H9 (cell line): ENCODE data around the gene DIS3L2. TPM values are rescaled to one million over a fixed set of nuclear protein-coding genes. Genes with fewer than 3 reads are reported as not detected.

ENCODE experiments used
- DNase-seq: peaks from one replicate; pipeline ENCODE4 v3.0.0-alpha.2; 2017
- H2AFZ ChIP-seq: one replicate; pipeline ENCODE4 v1.6.1; 2013; ENCODE audit warnings: mild to moderate bottlenecking, low read length, control low read depth, moderate library complexity
- H2AK5ac ChIP-seq: 2 replicates; pipeline ENCODE4 v1.6.1; 2013; ENCODE audit warnings: low read length, control low read depth, mixed read lengths; ENCODE audit not compliant: insufficient read length
- H2BK120ac ChIP-seq: one replicate; pipeline ENCODE4 v1.6.1; 2013; ENCODE audit warnings: low read depth, mild to moderate bottlenecking, low read length, control low read depth, inconsistent platforms; ENCODE audit not compliant: poor library complexity, severe bottlenecking
- H2BK12ac ChIP-seq: 2 replicates; pipeline ENCODE4 v1.6.1; 2013; ENCODE audit warnings: low read length, control low read depth, mixed read lengths, low read depth; ENCODE audit not compliant: insufficient read length
- H2BK15ac ChIP-seq: 2 replicates; pipeline ENCODE4 v1.6.1; 2013; ENCODE audit warnings: low read depth, low read length, control low read depth
- H2BK20ac ChIP-seq: one replicate; pipeline ENCODE4 v1.6.1; 2013; ENCODE audit warnings: low read depth, mild to moderate bottlenecking, low read length, control low read depth, inconsistent platforms; ENCODE audit not compliant: poor library complexity, severe bottlenecking
- H2BK5ac ChIP-seq: 2 replicates; pipeline ENCODE4 v1.6.1; 2013; ENCODE audit warnings: low read length, control low read depth, mixed read lengths; ENCODE audit not compliant: insufficient read length
- H3K14ac ChIP-seq: 2 replicates; pipeline ENCODE4 v1.6.1; 2013; ENCODE audit warnings: low read length, control low read depth; ENCODE audit not compliant: insufficient read depth
- H3K18ac ChIP-seq: 2 replicates; pipeline ENCODE4 v1.6.1; 2013; ENCODE audit warnings: low read depth, mild to moderate bottlenecking, mixed read lengths, low read length, control low read depth; ENCODE audit not compliant: insufficient read length
- H3K23ac ChIP-seq: 2 replicates; pipeline ENCODE4 v1.6.1; 2013; ENCODE audit warnings: low read length, control low read depth, mixed read lengths, low read depth; ENCODE audit not compliant: insufficient read length
- H3K23me2 ChIP-seq: 2 replicates; pipeline ENCODE4 v1.6.1; 2013; ENCODE audit warnings: low read depth, mild to moderate bottlenecking, mixed read lengths, low read length, control low read depth; ENCODE audit not compliant: insufficient read length, poor library complexity, severe bottlenecking
- H3K27ac ChIP-seq: 2 replicates; pipeline ENCODE4 v1.5.1; 2013; ENCODE audit warnings: low read length, control low read depth, mixed read lengths, low read depth; ENCODE audit not compliant: insufficient read length
- H3K27me3 ChIP-seq: 2 replicates; pipeline ENCODE4 v1.6.1; 2013; ENCODE audit warnings: low read length, control low read depth, inconsistent platforms; ENCODE audit not compliant: insufficient read depth
- H3K4ac ChIP-seq: 2 replicates; pipeline ENCODE4 v1.6.1; 2013; ENCODE audit warnings: low read depth, mild to moderate bottlenecking, control low read depth, inconsistent platforms, low read length, moderate library complexity
- H3K4me1 ChIP-seq: 2 replicates; pipeline ENCODE4 v1.6.1; 2013; ENCODE audit warnings: low read length, control low read depth, inconsistent platforms; ENCODE audit not compliant: insufficient read depth
- H3K4me2 ChIP-seq: 2 replicates; pipeline ENCODE4 v1.6.1; 2013; ENCODE audit warnings: low read length, control low read depth, mixed read lengths; ENCODE audit not compliant: insufficient read length, insufficient read depth
- H3K56ac ChIP-seq: 2 replicates; pipeline ENCODE4 v1.6.1; 2013; ENCODE audit warnings: low read depth, mild to moderate bottlenecking, mixed read lengths, low read length, control low read depth; ENCODE audit not compliant: insufficient read length
- H3K79me1 ChIP-seq: 2 replicates; pipeline ENCODE4 v1.6.1; 2013; ENCODE audit warnings: low read depth, mild to moderate bottlenecking, moderate library complexity, low read length, control low read depth, inconsistent platforms; ENCODE audit not compliant: insufficient read depth, poor library complexity, severe bottlenecking
- H3K79me2 ChIP-seq: 2 replicates; pipeline ENCODE4 v1.6.1; 2013; ENCODE audit warnings: low read length, control low read depth, inconsistent platforms; ENCODE audit not compliant: insufficient read depth
- H3K9ac ChIP-seq: 2 replicates; pipeline ENCODE4 v1.6.1; 2013; ENCODE audit warnings: low read length, control low read depth, mixed read lengths; ENCODE audit not compliant: insufficient read length; ENCODE audit errors: extremely low read depth
- H3K9me3 ChIP-seq: one replicate; pipeline ENCODE4 v1.6.1; 2013; ENCODE audit warnings: low read depth, low read length, inconsistent platforms; ENCODE audit not compliant: control insufficient read depth
- H3T11ph ChIP-seq: one replicate; pipeline ENCODE4 v1.6.1; 2013; ENCODE audit warnings: mild to moderate bottlenecking, low read length, control low read depth, inconsistent platforms
- H4K20me1 ChIP-seq: one replicate; pipeline ENCODE4 v1.6.1; 2013; ENCODE audit not compliant: control insufficient read depth, insufficient read length, insufficient read depth
- H4K5ac ChIP-seq: 2 replicates; pipeline ENCODE4 v1.6.1; 2013; ENCODE audit warnings: low read depth, mild to moderate bottlenecking, mixed read lengths, low read length, control low read depth; ENCODE audit not compliant: insufficient read length
- H4K8ac ChIP-seq: replicated peaks from 2 replicates; pipeline ENCODE4 v1.6.1; 2013; ENCODE audit warnings: low read length, control low read depth, mixed read lengths, low read depth; ENCODE audit not compliant: insufficient read length
- H4K91ac ChIP-seq: 2 replicates; pipeline ENCODE4 v1.6.1; 2013; ENCODE audit warnings: low read depth, mild to moderate bottlenecking, moderate library complexity, mixed read lengths, low read length, control low read depth; ENCODE audit not compliant: insufficient read length
- H3K27ac Mint-ChIP-seq, 3 experiments: 2 replicates in 2 of 3; 3 replicates in 1 of 3; pipeline ENCODE4 v1.8.0; 2020 to 2021; ENCODE audit warnings: mixed read lengths in 3 of 3, mild to moderate bottlenecking in 1 of 3, moderate library complexity in 1 of 3
- H3K27me3 Mint-ChIP-seq: 2 replicates; pipeline ENCODE4 v1.8.0; 2021; ENCODE audit warnings: low read depth, mild to moderate bottlenecking, moderate library complexity, mixed read lengths
- H3K36me3 Mint-ChIP-seq, 3 experiments: 2 replicates in 2 of 3; 3 replicates in 1 of 3; pipeline ENCODE4 v1.8.0; 2020 to 2021; ENCODE audit warnings: low read depth in 3 of 3, mixed read lengths in 3 of 3; ENCODE audit not compliant: insufficient read depth in 1 of 3
- H3K4me1 Mint-ChIP-seq, 2 experiments: 2 replicates each; pipeline ENCODE4 v1.8.0; 2020; ENCODE audit warnings: mixed read lengths in 2 of 2
- H3K4me3 Mint-ChIP-seq, 2 experiments: 2 replicates in 1 of 2; 3 replicates in 1 of 2; pipeline ENCODE4 v1.8.0; 2020 to 2021; ENCODE audit warnings: mild to moderate bottlenecking in 2 of 2, mixed read lengths in 2 of 2, moderate library complexity in 1 of 2
- H3K9me3 Mint-ChIP-seq, 2 experiments: 2 replicates in 1 of 2; 3 replicates in 1 of 2; pipeline ENCODE4 v1.8.0; 2020; ENCODE audit warnings: mild to moderate bottlenecking in 2 of 2, mixed read lengths in 2 of 2, moderate library complexity in 1 of 2
- WGBS: extraction: QIAGEN DNeasy Blood & Tissue Kit; methylation state at CpG from one replicate; pipeline ENCODE4 v1.1.7; 2013; ENCODE audit warnings: missing lambda C conversion rate, low lambda C conversion rate, mixed read lengths; ENCODE audit not compliant: insufficient read length; ENCODE audit errors: extremely low coverage; 5-methylcytosine and 5-hydroxymethylcytosine counted together
- total RNA-seq: library from RNA; stranded (reverse); gene quantifications from 2 replicates; pipeline ENCODE4 v1.2.1, GENCODE V29; 2021
- TF ChIP-seq, protein P1 (sequence below): fragments of 200-600 bp; sonication (generic); conservative IDR thresholded peaks from 3 replicates; pipeline ENCODE4 v1.8.0; 2021; ENCODE audit warnings: antibody characterized with exemption, mild to moderate bottlenecking

The DIS3L2 gene
- total RNA-seq, 1 experiment from 2014 or later = 28.1 TPM

GRCh38 chr2:231939022-231939421 is 22.5 kb upstream of the DIS3L2 start:
- Mint-ChIP-seq H3K36me3 (no peaks in the 10 kb centered on the region), H3K27ac (no peak overlapping the region), H3K9me3 (no peaks in the 10 kb centered on the region), H3K4me1 (no peaks in the 10 kb centered on the region), H3K27me3 (no peaks in the 10 kb centered on the region; the same call in 1 of the 2 replicates), H3K4me3 (no peak overlapping the region)
- no peak overlapping the region for H4K8ac ChIP-seq
- H3K9ac ChIP-seq = no peak overlapping the region
- H2BK120ac ChIP-seq = no peak overlapping the region
- no peaks in the 10 kb centered on the region for H3K4me1 ChIP-seq
- no peak overlapping the region for H2BK12ac ChIP-seq
- no CpG with 5 or more reads among the region's 4 CpGs for WGBS
- no peaks in the 10 kb centered on the region for H3K79me1 ChIP-seq
- no peak overlapping the region for H3K27ac ChIP-seq
- H3K9me3 ChIP-seq = no peaks in the 10 kb centered on the region
- no peaks in the 10 kb centered on the region for H3K27me3 ChIP-seq
- no peak overlapping the region for H3K14ac ChIP-seq
- H2BK5ac ChIP-seq = no peak overlapping the region
- no peak overlapping the region for H3K4ac ChIP-seq
- H3K79me2 ChIP-seq = no peaks in the 10 kb centered on the region
- H4K20me1 ChIP-seq = no peaks in the 10 kb centered on the region
- H2BK20ac ChIP-seq = no peak overlapping the region
- H3K56ac ChIP-seq = no peak overlapping the region
- no peak overlapping the region for H4K5ac ChIP-seq
- H2BK15ac ChIP-seq = no peak overlapping the region
- H3K4me2 ChIP-seq = no peak overlapping the region
- no peak overlapping the region for H3K18ac ChIP-seq
- H3T11ph ChIP-seq = no peak overlapping the region
- no peak for DNase-seq
- H3K23me2 ChIP-seq = no peaks in the 10 kb centered on the region
- TF ChIP-seq, protein P1, sequence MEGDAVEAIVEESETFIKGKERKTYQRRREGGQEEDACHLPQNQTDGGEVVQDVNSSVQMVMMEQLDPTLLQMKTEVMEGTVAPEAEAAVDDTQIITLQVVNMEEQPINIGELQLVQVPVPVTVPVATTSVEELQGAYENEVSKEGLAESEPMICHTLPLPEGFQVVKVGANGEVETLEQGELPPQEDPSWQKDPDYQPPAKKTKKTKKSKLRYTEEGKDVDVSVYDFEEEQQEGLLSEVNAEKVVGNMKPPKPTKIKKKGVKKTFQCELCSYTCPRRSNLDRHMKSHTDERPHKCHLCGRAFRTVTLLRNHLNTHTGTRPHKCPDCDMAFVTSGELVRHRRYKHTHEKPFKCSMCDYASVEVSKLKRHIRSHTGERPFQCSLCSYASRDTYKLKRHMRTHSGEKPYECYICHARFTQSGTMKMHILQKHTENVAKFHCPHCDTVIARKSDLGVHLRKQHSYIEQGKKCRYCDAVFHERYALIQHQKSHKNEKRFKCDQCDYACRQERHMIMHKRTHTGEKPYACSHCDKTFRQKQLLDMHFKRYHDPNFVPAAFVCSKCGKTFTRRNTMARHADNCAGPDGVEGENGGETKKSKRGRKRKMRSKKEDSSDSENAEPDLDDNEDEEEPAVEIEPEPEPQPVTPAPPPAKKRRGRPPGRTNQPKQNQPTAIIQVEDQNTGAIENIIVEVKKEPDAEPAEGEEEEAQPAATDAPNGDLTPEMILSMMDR = no peak
- no peak overlapping the region for H2AFZ ChIP-seq
- no peak overlapping the region for H3K23ac ChIP-seq
- H2AK5ac ChIP-seq = no peak overlapping the region
- no peak overlapping the region for H4K91ac ChIP-seq
